ENCODE data around the gene PCGF3.

Gene PCGF3

DNA sequence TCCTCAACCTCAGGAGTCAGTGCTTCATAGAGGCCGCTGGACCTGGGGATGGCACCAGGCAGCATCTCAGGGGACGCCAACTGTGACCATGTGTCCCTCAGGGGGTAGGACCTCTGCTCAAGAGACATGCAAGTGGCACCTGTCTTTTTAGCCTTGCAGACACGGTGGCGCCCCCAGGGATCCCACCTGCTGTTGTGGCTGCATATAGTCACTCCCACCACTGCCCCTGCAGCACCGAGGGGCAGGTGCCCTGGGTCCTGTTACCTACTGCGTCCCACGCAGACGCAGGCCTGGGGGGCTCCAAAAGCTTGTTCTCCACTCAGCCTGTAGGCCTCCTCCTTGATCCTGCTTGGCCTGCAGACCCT is 28.8 kb upstream of the PCGF3 start:
- Histone ChIP-seq H2BK5ac (ENCODE audit: low read depth, low read length, poor library complexity, severe bottlenecking) (no peak overlapping the region), H3K36me3 (ENCODE audit: control insufficient read depth in 1 of 2, insufficient read depth in 2 of 2, low read depth in 1 of 2, low read length in 2 of 2) (peaks cover 8 to 32% of the 10 kb centered on the region in 2 experiments), H3K9me3 (ENCODE audit: control insufficient read depth, low read length) (no peaks in the 10 kb centered on the region), H2BK120ac (ENCODE audit: low read depth, low read length) (no peak overlapping the region), H3K4ac (ENCODE audit: low read depth in 1 of 2, low read length in 2 of 2) (no peak overlapping the region), H3K4me1 (ENCODE audit: control insufficient read depth, insufficient read depth, low read depth, low read length) (peaks cover 45% of the 10 kb centered on the region), H2BK12ac (ENCODE audit: low read length in 2 of 2) (no peak overlapping the region), H3K9ac (ENCODE audit: low read length) (no peak overlapping the region), H3K18ac (ENCODE audit: low read depth in 1 of 2, low read length in 2 of 2) (no peak overlapping the region), H3K27ac (ENCODE audit: low read length, poor library complexity, severe bottlenecking) (no peak overlapping the region), H3K4me2 (ENCODE audit: low read length, poor library complexity, severe bottlenecking) (no peak overlapping the region), H3K4me3 (ENCODE audit: insufficient read depth in 1 of 2, low read depth in 1 of 2, low read length in 2 of 2) (no peak overlapping the region), H4K8ac (ENCODE audit: low read length) (no peak overlapping the region), H2BK15ac (ENCODE audit: low read depth, poor library complexity, severe bottlenecking) (no peak overlapping the region), H3K27me3 (ENCODE audit: control insufficient read depth in 1 of 2, insufficient read depth in 1 of 2, low read length in 2 of 2) (no peaks in the 10 kb centered on the region), H3K14ac (ENCODE audit: low read length in 2 of 2) (no peak overlapping the region), H3K79me1 (replicated peaks; ENCODE audit: low read length, poor library complexity, severe bottlenecking) (peaks cover 22% of the 10 kb centered on the region), H3K23ac (ENCODE audit: low read length in 2 of 2) (no peak overlapping the region), H2AFZ (ENCODE audit: low read depth, low read length) (no peak overlapping the region), H2AK5ac (ENCODE audit: low read length, severe bottlenecking) (no peak overlapping the region), H4K91ac (ENCODE audit: low read length) (peak overlapping the region; percentile 41)
- WGBS = 91% methylated on average over 8 of the region's 8 CpGs
- DNase-seq = no peak

DNA sequence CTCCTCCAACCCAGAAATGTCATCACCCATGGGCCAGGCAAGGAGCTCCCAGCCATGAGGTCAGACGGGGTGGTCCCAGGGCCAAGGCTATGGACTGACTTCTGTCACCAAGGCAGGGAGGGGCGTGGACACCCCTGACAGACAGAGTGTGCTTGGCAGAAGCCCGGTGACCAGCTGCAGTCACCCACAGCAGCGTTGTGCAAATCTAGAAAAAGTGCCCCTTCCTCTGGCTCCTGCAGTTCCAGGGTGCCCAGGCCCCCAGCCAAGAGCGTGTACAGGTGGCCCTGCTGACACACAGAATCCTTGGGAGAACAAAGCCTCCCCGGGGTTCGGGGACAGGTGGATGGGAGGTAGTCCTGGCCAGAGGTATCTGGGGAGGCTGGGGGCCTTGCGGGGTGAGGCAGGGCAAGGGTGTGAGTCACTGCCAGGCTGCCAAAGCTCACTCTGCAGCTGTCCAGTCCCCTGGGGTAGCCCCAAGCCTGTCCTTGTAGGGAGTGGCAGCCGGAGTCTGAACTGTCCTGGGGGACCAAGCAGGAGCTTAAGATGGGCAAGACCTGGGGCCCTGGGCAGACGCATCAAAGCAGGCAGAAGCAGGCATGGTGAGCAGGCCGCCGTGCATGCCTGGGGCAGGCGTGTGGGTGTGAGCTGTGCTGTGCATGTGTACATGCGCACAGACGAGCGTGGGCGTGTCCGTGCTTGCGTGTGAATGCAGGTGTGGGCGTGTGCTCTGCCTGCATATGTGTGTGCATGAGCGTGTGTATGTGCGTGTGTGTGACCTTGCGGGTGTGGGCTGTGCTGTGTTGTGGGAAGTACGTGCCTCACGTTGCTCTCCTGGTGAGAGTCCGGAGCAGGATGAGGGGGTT is 28.0 kb upstream of the PCGF3 start:
- Histone ChIP-seq H3K14ac (ENCODE audit: low read length in 2 of 2) (no peak overlapping the region), H3K79me1 (replicated peaks; ENCODE audit: low read length, poor library complexity, severe bottlenecking) (peaks cover 16% of the 10 kb centered on the region), H3K9ac (ENCODE audit: low read length) (no peak overlapping the region), H3K27ac (ENCODE audit: low read length, poor library complexity, severe bottlenecking) (no peak overlapping the region), H2AK5ac (ENCODE audit: low read length, severe bottlenecking) (no peak overlapping the region), H3K27me3 (ENCODE audit: control insufficient read depth in 1 of 2, insufficient read depth in 1 of 2, low read length in 2 of 2) (no peaks in the 10 kb centered on the region), H3K36me3 (ENCODE audit: control insufficient read depth in 1 of 2, insufficient read depth in 2 of 2, low read depth in 1 of 2, low read length in 2 of 2) (peaks cover 6 to 32% of the 10 kb centered on the region in 2 experiments), H3K9me3 (ENCODE audit: control insufficient read depth, low read length) (no peaks in the 10 kb centered on the region), H3K18ac (ENCODE audit: low read depth in 1 of 2, low read length in 2 of 2) (no peak overlapping the region), H4K91ac (ENCODE audit: low read length) (no peak overlapping the region), H2BK15ac (ENCODE audit: low read depth, poor library complexity, severe bottlenecking) (peak overlapping the region; percentile 2), H2BK5ac (ENCODE audit: low read depth, low read length, poor library complexity, severe bottlenecking) (no peak overlapping the region), H2AFZ (ENCODE audit: low read depth, low read length) (no peak overlapping the region), H3K4me3 (ENCODE audit: insufficient read depth in 1 of 2, low read depth in 1 of 2, low read length in 2 of 2) (no peak overlapping the region), H3K4me2 (ENCODE audit: low read length, poor library complexity, severe bottlenecking) (no peak overlapping the region), H2BK12ac (ENCODE audit: low read length in 2 of 2) (no peak overlapping the region), H3K23ac (ENCODE audit: low read length in 2 of 2) (peak overlapping the region in 1 of 2 experiments; percentile 8), H4K8ac (ENCODE audit: low read length) (no peak overlapping the region), H3K4me1 (ENCODE audit: control insufficient read depth, insufficient read depth, low read depth, low read length) (peaks cover 46% of the 10 kb centered on the region), H3K4ac (ENCODE audit: low read depth in 1 of 2, low read length in 2 of 2) (no peak overlapping the region), H2BK120ac (ENCODE audit: low read depth, low read length) (no peak overlapping the region)
- no peak for DNase-seq
- 87% methylated on average over 26 of the region's 26 CpGs for WGBS

DNA sequence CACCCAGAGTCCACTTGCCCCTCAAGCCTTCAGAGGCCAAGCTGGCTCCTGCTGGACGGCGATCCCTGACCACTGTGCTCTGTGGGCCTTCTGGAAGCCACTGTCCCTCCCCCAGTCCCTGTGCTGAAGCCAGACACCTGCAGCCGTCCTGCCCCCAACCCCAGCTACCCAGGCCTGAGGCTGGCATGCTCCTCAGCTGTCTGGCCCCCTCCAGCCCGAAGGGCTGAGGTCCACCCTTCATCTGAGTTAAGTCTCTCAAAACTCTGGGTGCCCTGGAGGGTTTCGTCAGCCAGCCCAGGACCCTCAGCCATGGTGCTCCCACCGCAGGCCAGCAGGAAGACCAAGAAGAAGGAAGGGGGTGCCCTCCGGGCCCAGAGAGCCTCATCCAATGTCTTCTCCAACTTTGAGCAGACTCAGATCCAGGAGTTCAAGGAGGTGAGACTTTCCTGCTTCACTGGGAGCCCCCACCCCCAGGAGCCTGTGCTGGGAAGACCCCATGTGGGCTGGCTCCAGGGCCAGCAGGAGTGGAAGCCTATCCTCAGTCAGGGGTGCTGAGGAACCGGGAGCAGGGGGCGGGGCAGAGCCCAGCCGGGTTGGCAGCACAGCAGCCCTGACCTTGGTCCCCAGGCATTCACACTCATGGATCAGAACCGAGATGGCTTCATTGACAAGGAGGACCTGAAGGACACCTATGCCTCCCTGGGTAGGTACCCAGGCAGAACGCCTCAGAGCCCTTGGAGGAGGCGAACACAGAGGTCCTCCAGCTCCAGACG is 27.1 kb upstream of the PCGF3 start:
- Histone ChIP-seq H3K4me3 (ENCODE audit: insufficient read depth in 1 of 2, low read depth in 1 of 2, low read length in 2 of 2) (no peak overlapping the region), H2BK15ac (ENCODE audit: low read depth, poor library complexity, severe bottlenecking) (no peak overlapping the region), H2BK12ac (ENCODE audit: low read length in 2 of 2) (no peak overlapping the region), H3K4ac (ENCODE audit: low read depth in 1 of 2, low read length in 2 of 2) (peak overlapping the region in 1 of 2 experiments; percentile 25), H4K8ac (ENCODE audit: low read length) (no peak overlapping the region), H4K91ac (ENCODE audit: low read length) (peak overlapping the region; percentile 8), H3K4me2 (ENCODE audit: low read length, poor library complexity, severe bottlenecking) (no peak overlapping the region), H3K18ac (ENCODE audit: low read depth in 1 of 2, low read length in 2 of 2) (no peak overlapping the region), H3K27me3 (ENCODE audit: control insufficient read depth in 1 of 2, insufficient read depth in 1 of 2, low read length in 2 of 2) (no peaks in the 10 kb centered on the region), H2AFZ (ENCODE audit: low read depth, low read length) (no peak overlapping the region), H3K14ac (ENCODE audit: low read length in 2 of 2) (no peak overlapping the region), H3K4me1 (ENCODE audit: control insufficient read depth, insufficient read depth, low read depth, low read length) (peaks cover 42% of the 10 kb centered on the region), H3K9ac (ENCODE audit: low read length) (no peak overlapping the region), H2AK5ac (ENCODE audit: low read length, severe bottlenecking) (no peak overlapping the region), H2BK120ac (ENCODE audit: low read depth, low read length) (no peak overlapping the region), H3K36me3 (ENCODE audit: control insufficient read depth in 1 of 2, insufficient read depth in 2 of 2, low read depth in 1 of 2, low read length in 2 of 2) (peaks cover 11 to 30% of the 10 kb centered on the region in 2 experiments), H3K79me1 (replicated peaks; ENCODE audit: low read length, poor library complexity, severe bottlenecking) (peaks cover 12% of the 10 kb centered on the region), H3K9me3 (ENCODE audit: control insufficient read depth, low read length) (no peaks in the 10 kb centered on the region), H2BK5ac (ENCODE audit: low read depth, low read length, poor library complexity, severe bottlenecking) (no peak overlapping the region), H3K27ac (ENCODE audit: low read length, poor library complexity, severe bottlenecking) (no peak overlapping the region), H3K23ac (ENCODE audit: low read length in 2 of 2) (no peak overlapping the region)
- WGBS = 88% methylated on average over 14 of the region's 14 CpGs
- DNase-seq = no peak

DNA sequence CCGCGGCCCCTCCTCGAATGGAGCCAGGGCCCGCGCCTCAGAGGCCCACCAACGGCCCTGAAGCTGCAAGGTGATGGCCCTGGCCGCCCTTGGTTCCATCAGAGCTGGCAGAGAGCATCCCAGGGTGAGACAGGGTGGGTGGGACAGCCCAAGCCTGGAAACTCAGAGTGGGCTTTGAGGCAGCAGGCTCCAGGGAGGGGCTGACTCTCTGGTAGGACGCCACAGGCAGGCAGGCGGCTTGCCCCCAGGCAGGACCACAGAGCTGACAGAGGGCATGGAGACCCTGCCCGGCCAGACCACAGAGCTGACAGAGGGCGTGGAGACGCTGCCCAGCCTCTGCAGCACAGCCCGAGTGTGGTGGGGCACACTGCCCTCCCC is 26.5 kb upstream of the PCGF3 start:
- Histone ChIP-seq H2BK5ac (ENCODE audit: low read depth, low read length, poor library complexity, severe bottlenecking) (no peak overlapping the region), H3K36me3 (ENCODE audit: control insufficient read depth in 1 of 2, insufficient read depth in 2 of 2, low read depth in 1 of 2, low read length in 2 of 2) (peaks cover 11 to 30% of the 10 kb centered on the region in 2 experiments), H3K79me1 (replicated peaks; ENCODE audit: low read length, poor library complexity, severe bottlenecking) (peaks cover 11% of the 10 kb centered on the region), H3K4me3 (ENCODE audit: insufficient read depth in 1 of 2, low read depth in 1 of 2, low read length in 2 of 2) (no peak overlapping the region), H3K18ac (ENCODE audit: low read depth in 1 of 2, low read length in 2 of 2) (no peak overlapping the region), H2AFZ (ENCODE audit: low read depth, low read length) (no peak overlapping the region), H3K27ac (ENCODE audit: low read length, poor library complexity, severe bottlenecking) (no peak overlapping the region), H2BK15ac (ENCODE audit: low read depth, poor library complexity, severe bottlenecking) (no peak overlapping the region), H3K27me3 (ENCODE audit: control insufficient read depth in 1 of 2, insufficient read depth in 1 of 2, low read length in 2 of 2) (no peaks in the 10 kb centered on the region), H3K14ac (ENCODE audit: low read length in 2 of 2) (no peak overlapping the region), H2BK120ac (ENCODE audit: low read depth, low read length) (no peak overlapping the region), H3K4me2 (ENCODE audit: low read length, poor library complexity, severe bottlenecking) (no peak overlapping the region), H2BK12ac (ENCODE audit: low read length in 2 of 2) (peak overlapping the region in 1 of 2 experiments; percentile 23), H3K23ac (ENCODE audit: low read length in 2 of 2) (no peak overlapping the region), H3K9ac (ENCODE audit: low read length) (no peak overlapping the region), H2AK5ac (ENCODE audit: low read length, severe bottlenecking) (no peak overlapping the region), H3K4ac (ENCODE audit: low read depth in 1 of 2, low read length in 2 of 2) (no peak overlapping the region), H3K9me3 (ENCODE audit: control insufficient read depth, low read length) (no peaks in the 10 kb centered on the region), H3K4me1 (ENCODE audit: control insufficient read depth, insufficient read depth, low read depth, low read length) (peaks cover 47% of the 10 kb centered on the region), H4K91ac (ENCODE audit: low read length) (no peak overlapping the region), H4K8ac (ENCODE audit: low read length) (no peak overlapping the region)
- WGBS = 87% methylated on average over 12 of the region's 13 CpGs
- no peak for DNase-seq

Measured in mesenchymal stem cell (in vitro differentiated cells and primary cell).